Trophoblast cell (in vitro differentiated cells and primary cell): ENCODE data around the gene SGPP2. TPM values are rescaled to one million over a fixed set of nuclear protein-coding genes. Genes with fewer than 3 reads are reported as not detected.

ENCODE experiments used
- DNase-seq, 2 donors: peaks; one replicate each; pipeline ENCODE4 v3.0.0-alpha.2; 2016
- H2AFZ ChIP-seq: 2 replicates; pipeline ENCODE4 v1.6.1; 2013; ENCODE audit warnings: low read length, moderate library complexity, mild to moderate bottlenecking; ENCODE audit not compliant: insufficient read depth, poor library complexity
- H2AK5ac ChIP-seq: 2 replicates; pipeline ENCODE4 v1.6.1; 2013; ENCODE audit warnings: mild to moderate bottlenecking, low read length
- H2BK120ac ChIP-seq: 2 replicates; pipeline ENCODE4 v1.6.1; 2013; ENCODE audit warnings: low read length, mild to moderate bottlenecking, moderate library complexity; ENCODE audit not compliant: insufficient read depth, poor library complexity
- H2BK12ac ChIP-seq: 2 replicates; pipeline ENCODE4 v1.6.1; 2013; ENCODE audit warnings: mild to moderate bottlenecking, low read length, moderate library complexity
- H2BK5ac ChIP-seq: 2 replicates; pipeline ENCODE4 v1.6.1; 2013; ENCODE audit warnings: low read length, low read depth, moderate library complexity, mild to moderate bottlenecking; ENCODE audit not compliant: poor library complexity
- H3K14ac ChIP-seq: 2 replicates; pipeline ENCODE4 v1.6.1; 2013; ENCODE audit warnings: mild to moderate bottlenecking, low read length
- H3K18ac ChIP-seq: 2 replicates; pipeline ENCODE4 v1.6.1; 2013; ENCODE audit warnings: mild to moderate bottlenecking, low read length
- H3K23ac ChIP-seq: 2 replicates; pipeline ENCODE4 v1.6.1; 2013; ENCODE audit warnings: low read length
- H3K27ac ChIP-seq: 2 replicates; pipeline ENCODE4 v1.5.1; 2013; ENCODE audit warnings: low read depth, mild to moderate bottlenecking, inconsistent platforms, low read length, moderate library complexity
- H3K27me3 ChIP-seq: 2 replicates; pipeline ENCODE4 v1.6.1; 2013; ENCODE audit warnings: inconsistent platforms, mild to moderate bottlenecking, low read length, moderate library complexity; ENCODE audit not compliant: insufficient read depth
- H3K36me3 ChIP-seq, 2 experiments: 1 replicate in 1 of 2; 2 replicates in 1 of 2; pipeline ENCODE4 v1.6.1; 2013; ENCODE audit warnings: low read length in 2 of 2, mild to moderate bottlenecking in 2 of 2, moderate library complexity in 1 of 2; ENCODE audit not compliant: insufficient read depth in 2 of 2, control insufficient read depth in 1 of 2
- H3K4ac ChIP-seq: 2 replicates; pipeline ENCODE4 v1.6.1; 2013; ENCODE audit warnings: low read depth, mild to moderate bottlenecking, low read length, moderate library complexity
- H3K4me1 ChIP-seq, 2 experiments: 1 replicate in 1 of 2; 2 replicates in 1 of 2; pipeline ENCODE4 v1.6.1; 2013; ENCODE audit warnings: low read length in 2 of 2, mild to moderate bottlenecking in 2 of 2, moderate library complexity in 1 of 2; ENCODE audit not compliant: insufficient read depth in 2 of 2, control insufficient read depth in 1 of 2
- H3K4me2 ChIP-seq: 2 replicates; pipeline ENCODE4 v1.6.1; 2013; ENCODE audit warnings: inconsistent platforms, mild to moderate bottlenecking, low read length, moderate library complexity
- H3K4me3 ChIP-seq: 2 replicates; pipeline ENCODE4 v1.5.1; 2013; ENCODE audit warnings: mild to moderate bottlenecking, low read depth, low read length, inconsistent platforms
- H3K79me1 ChIP-seq: one replicate; pipeline ENCODE4 v1.6.1; 2013; ENCODE audit warnings: low read length
- H3K79me2 ChIP-seq: 2 replicates; pipeline ENCODE4 v1.6.1; 2013; ENCODE audit warnings: low read length, mild to moderate bottlenecking; ENCODE audit not compliant: control insufficient read depth, insufficient read depth, poor library complexity
- H3K9ac ChIP-seq: 2 replicates; pipeline ENCODE4 v1.6.1; 2013; ENCODE audit warnings: mild to moderate bottlenecking, low read length
- H3K9me3 ChIP-seq: 2 replicates; pipeline ENCODE4 v1.6.1; 2013; ENCODE audit warnings: low read depth, mild to moderate bottlenecking, control low read depth, inconsistent platforms, low read length; ENCODE audit not compliant: insufficient read depth
- H4K12ac ChIP-seq: 2 replicates; pipeline ENCODE4 v1.6.1; 2013; ENCODE audit warnings: low read depth, mild to moderate bottlenecking, low read length, moderate library complexity
- H4K8ac ChIP-seq: 2 replicates; pipeline ENCODE4 v1.6.1; 2013; ENCODE audit warnings: low read depth, mild to moderate bottlenecking, low read length, moderate library complexity
- H4K91ac ChIP-seq: one replicate; pipeline ENCODE4 v1.6.1; 2013; ENCODE audit warnings: low read depth, mild to moderate bottlenecking, low read length, moderate library complexity
- WGBS: extraction: QIAGEN DNeasy Blood & Tissue Kit; methylation state at CpG from one replicate; pipeline ENCODE4 v1.1.7; 2013; ENCODE audit warnings: missing lambda C conversion rate; ENCODE audit not compliant: insufficient read length, insufficient coverage; ENCODE audit errors: extremely low coverage; 5-methylcytosine and 5-hydroxymethylcytosine counted together
- polyA plus RNA-seq: library from polyadenylated mRNA; stranded (reverse); fragments of 200-250 nt; gene quantifications from 2 replicates; pipeline ENCODE4 v1.2.3, GENCODE V29; 2013

The SGPP2 gene, protein sequence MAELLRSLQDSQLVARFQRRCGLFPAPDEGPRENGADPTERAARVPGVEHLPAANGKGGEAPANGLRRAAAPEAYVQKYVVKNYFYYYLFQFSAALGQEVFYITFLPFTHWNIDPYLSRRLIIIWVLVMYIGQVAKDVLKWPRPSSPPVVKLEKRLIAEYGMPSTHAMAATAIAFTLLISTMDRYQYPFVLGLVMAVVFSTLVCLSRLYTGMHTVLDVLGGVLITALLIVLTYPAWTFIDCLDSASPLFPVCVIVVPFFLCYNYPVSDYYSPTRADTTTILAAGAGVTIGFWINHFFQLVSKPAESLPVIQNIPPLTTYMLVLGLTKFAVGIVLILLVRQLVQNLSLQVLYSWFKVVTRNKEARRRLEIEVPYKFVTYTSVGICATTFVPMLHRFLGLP
- 0.40 TPM in 2 replicates for polyA plus RNA-seq

GRCh38 chr2:222424276-222424728 is at the start of gene SGPP2:
SGPP2 (plus strand) TSS chr2:222424543; CDS start chr2:222424603, 60 bp downstream.
- H3K4me2 ChIP-seq = peak within 1 kb of the TSS; percentile 85
- no CpG with 5 or more reads among the region's 61 CpGs for WGBS

DNA sequence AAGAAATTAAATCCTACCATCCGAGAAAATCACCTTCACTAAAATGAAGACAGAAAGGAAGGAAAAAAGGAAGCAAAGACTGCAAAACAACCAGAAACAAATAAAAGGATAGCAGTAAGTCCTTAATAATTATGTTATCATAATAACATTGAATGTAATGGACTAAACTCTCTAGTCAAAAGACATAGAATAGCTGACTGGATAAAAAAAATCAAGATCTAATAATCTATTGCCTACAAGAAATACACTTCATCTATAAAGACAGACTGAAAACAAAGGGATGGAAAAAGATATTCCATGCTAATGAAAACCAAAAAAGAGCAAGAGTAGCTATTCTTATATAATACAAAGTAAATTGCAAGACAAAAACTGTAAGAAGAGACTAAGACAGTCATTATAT is 48.5 kb upstream of the SGPP2 start:
- no CpG with 5 or more reads among the region's 1 CpG for WGBS

More at GRCh38 chr2:222424276-222424728, at the start of gene SGPP2:
- DNase-seq = no peak
- Histone ChIP-seq H3K27me3 (peaks cover 48% of the 10 kb centered on the region), H3K9ac (no peak within 1 kb of the TSS), H2BK12ac (no peak within 1 kb of the TSS), H3K79me2 (no peaks in the 10 kb centered on the region), H4K91ac (no peak within 1 kb of the TSS), H2AK5ac (no peak within 1 kb of the TSS), H3K79me1 (no peaks in the 10 kb centered on the region), H3K27ac (no peak within 1 kb of the TSS), H2BK120ac (no peak within 1 kb of the TSS), H3K18ac (no peak within 1 kb of the TSS), H3K4me3 (peak within 1 kb of the TSS; percentile 58), H3K9me3 (peaks cover 6% of the 10 kb centered on the region), H3K4ac (no peak within 1 kb of the TSS), H3K36me3 (no peaks in the 10 kb centered on the region), H4K12ac (no peak within 1 kb of the TSS), H2AFZ (no peak within 1 kb of the TSS), H4K8ac (no peak within 1 kb of the TSS), H3K4me1 (peaks cover 5 to 7% of the 10 kb centered on the region in 2 experiments), H3K23ac (no peak within 1 kb of the TSS), H3K14ac (no peak within 1 kb of the TSS), H2BK5ac (no peak within 1 kb of the TSS)

DNA sequence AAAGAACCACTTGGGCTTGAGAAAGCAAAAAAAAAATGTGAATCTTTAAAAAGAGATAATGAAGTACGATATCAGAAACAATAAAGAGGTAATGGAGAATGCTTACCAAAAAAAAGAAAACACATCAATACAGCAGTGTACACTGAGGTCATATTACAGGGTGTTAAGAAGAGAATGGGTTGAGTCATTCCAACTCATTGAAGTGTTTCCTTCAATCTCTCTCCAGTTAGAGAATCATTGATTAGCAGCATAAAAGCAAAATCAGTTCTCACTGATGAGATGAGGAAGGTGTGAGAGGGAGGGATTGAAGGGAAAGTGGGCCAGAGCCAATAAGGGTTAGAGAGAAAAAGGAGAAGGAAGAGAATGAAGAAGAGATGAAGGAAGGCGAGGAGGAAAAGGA is 43.9 kb upstream of the SGPP2 start:
- Histone ChIP-seq H3K79me2 (no peaks in the 10 kb centered on the region), H3K4ac (no peak overlapping the region), H3K4me2 (no peak overlapping the region), H2AK5ac (no peak overlapping the region), H3K27me3 (no peaks in the 10 kb centered on the region), H4K12ac (no peak overlapping the region), H3K9me3 (no peaks in the 10 kb centered on the region), H3K9ac (no peak overlapping the region), H4K91ac (no peak overlapping the region), H3K79me1 (no peaks in the 10 kb centered on the region), H4K8ac (no peak overlapping the region), H3K4me1 (no peaks in the 10 kb centered on the region), H3K14ac (no peak overlapping the region), H3K4me3 (no peak overlapping the region), H3K27ac (no peak overlapping the region), H2BK120ac (no peak overlapping the region), H3K36me3 (no peaks in the 10 kb centered on the region), H2BK5ac (no peak overlapping the region), H3K18ac (no peak overlapping the region), H2BK12ac (no peak overlapping the region), H3K23ac (no peak overlapping the region), H2AFZ (no peak overlapping the region)
- DNase-seq = no peak
- 100% methylated on average over 1 of the region's 2 CpGs for WGBS

More for the DNA sequence above, 48.5 kb upstream of the SGPP2 start:
- Histone ChIP-seq H3K27ac (no peak overlapping the region), H2AK5ac (no peak overlapping the region), H2BK120ac (no peak overlapping the region), H4K91ac (no peak overlapping the region), H3K9ac (no peak overlapping the region), H4K12ac (no peak overlapping the region), H3K4ac (no peak overlapping the region), H3K27me3 (no peaks in the 10 kb centered on the region), H4K8ac (no peak overlapping the region), H2AFZ (no peak overlapping the region), H3K79me2 (no peaks in the 10 kb centered on the region), H3K4me3 (no peak overlapping the region), H3K4me2 (no peak overlapping the region), H2BK5ac (no peak overlapping the region), H3K23ac (no peak overlapping the region), H3K4me1 (peaks cover 0 to 3% of the 10 kb centered on the region in 2 experiments), H3K36me3 (no peaks in the 10 kb centered on the region), H3K18ac (no peak overlapping the region), H3K79me1 (no peaks in the 10 kb centered on the region), H2BK12ac (no peak overlapping the region), H3K14ac (no peak overlapping the region), H3K9me3 (no peaks in the 10 kb centered on the region)
- DNase-seq = no peak

DNA sequence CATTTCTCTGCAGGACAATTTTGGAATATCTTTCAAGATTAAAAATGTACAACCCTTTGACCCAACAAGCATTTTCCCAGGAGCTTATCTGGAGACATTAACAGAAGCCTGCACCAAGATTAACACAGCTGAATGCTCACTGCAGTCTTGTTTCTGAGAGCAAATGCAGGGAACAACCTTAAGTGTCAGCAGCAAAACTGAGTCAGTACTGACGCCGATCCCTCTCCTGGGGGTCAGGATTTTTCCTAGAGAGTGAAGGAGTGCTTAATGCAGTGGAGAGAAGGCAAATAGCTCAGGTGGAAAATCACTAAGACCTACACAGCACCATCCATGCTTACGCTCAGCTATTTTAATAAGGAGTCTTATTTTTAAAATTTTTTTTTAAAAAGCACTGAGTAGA is 42.8 kb upstream of the SGPP2 start:
- DNase-seq = no peak
- Histone ChIP-seq H4K12ac (no peak overlapping the region), H4K91ac (no peak overlapping the region), H2BK5ac (no peak overlapping the region), H3K18ac (no peak overlapping the region), H2BK12ac (no peak overlapping the region), H3K4me3 (no peak overlapping the region), H3K4ac (no peak overlapping the region), H2AFZ (no peak overlapping the region), H3K4me1 (no peaks in the 10 kb centered on the region), H3K27ac (no peak overlapping the region), H3K9ac (no peak overlapping the region), H3K79me2 (no peaks in the 10 kb centered on the region), H3K4me2 (no peak overlapping the region), H3K9me3 (no peaks in the 10 kb centered on the region), H2AK5ac (no peak overlapping the region), H3K14ac (no peak overlapping the region), H2BK120ac (no peak overlapping the region), H3K79me1 (no peaks in the 10 kb centered on the region), H4K8ac (no peak overlapping the region), H3K27me3 (no peaks in the 10 kb centered on the region), H3K36me3 (no peaks in the 10 kb centered on the region), H3K23ac (no peak overlapping the region)
- no CpG with 5 or more reads among the region's 3 CpGs for WGBS
